Keratinocyte (primary cell): ENCODE measurements around the gene CEP20.

Source experiments
- EZH2 ChIP-seq: IDR thresholded peaks from one replicate; pipeline ENCODE4 v1.6.1; 2012; ENCODE audit warnings: inconsistent platforms, mild to moderate bottlenecking, low read length, moderate library complexity
- TF ChIP-seq, protein P1 (sequence below), 3 experiments: IDR thresholded peaks in 1 of 3; conservative IDR thresholded peaks in 1 of 3; optimal IDR thresholded peaks in 1 of 3; 2 replicates in 2 of 3; 3 replicates in 1 of 3; pipeline versions ENCODE3 to v1.5.1; 2011; ENCODE audit warnings: low read length in 3 of 3, mild to moderate bottlenecking in 3 of 3, moderate library complexity in 2 of 3, control low read depth in 1 of 3, inconsistent platforms in 1 of 3; ENCODE audit not compliant: insufficient read depth in 2 of 3; ENCODE audit errors: extremely low read depth in 1 of 3

DNA sequence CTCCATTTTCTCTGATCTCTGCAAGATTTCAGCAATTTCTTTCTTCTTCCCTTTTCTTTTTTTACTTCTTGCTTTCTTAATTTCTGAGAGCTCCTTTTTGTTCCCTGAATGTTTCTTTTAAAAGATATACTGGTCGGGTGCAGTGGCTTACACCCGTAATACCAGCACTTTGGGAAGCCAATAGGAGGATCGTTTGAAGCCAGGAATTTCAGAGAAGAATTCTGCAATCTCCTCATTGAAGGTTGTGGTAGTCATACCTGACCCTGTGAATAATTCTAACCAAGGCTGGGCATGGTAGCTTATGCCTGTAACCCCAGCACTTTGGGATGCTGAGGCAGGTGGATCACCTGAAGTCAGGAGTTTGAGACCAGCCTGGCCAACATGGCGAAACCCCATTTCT, 45.4 kb upstream of the CEP20 start:
- TF ChIP-seq, protein P1, sequence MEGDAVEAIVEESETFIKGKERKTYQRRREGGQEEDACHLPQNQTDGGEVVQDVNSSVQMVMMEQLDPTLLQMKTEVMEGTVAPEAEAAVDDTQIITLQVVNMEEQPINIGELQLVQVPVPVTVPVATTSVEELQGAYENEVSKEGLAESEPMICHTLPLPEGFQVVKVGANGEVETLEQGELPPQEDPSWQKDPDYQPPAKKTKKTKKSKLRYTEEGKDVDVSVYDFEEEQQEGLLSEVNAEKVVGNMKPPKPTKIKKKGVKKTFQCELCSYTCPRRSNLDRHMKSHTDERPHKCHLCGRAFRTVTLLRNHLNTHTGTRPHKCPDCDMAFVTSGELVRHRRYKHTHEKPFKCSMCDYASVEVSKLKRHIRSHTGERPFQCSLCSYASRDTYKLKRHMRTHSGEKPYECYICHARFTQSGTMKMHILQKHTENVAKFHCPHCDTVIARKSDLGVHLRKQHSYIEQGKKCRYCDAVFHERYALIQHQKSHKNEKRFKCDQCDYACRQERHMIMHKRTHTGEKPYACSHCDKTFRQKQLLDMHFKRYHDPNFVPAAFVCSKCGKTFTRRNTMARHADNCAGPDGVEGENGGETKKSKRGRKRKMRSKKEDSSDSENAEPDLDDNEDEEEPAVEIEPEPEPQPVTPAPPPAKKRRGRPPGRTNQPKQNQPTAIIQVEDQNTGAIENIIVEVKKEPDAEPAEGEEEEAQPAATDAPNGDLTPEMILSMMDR (optimal IDR thresholded peaks at IDR 0.05 in 1 of 3, IDR thresholded peaks at IDR 0.05 in 1 of 3, conservative IDR thresholded peaks at IDR 0.05 in 1 of 3; ENCODE audit: extremely low read depth in 1 of 3, insufficient read depth in 2 of 3, low read length in 3 of 3) = no peak
- TF ChIP-seq EZH2 = no peak
